Measurements from ENCODE around the gene PACRG.

The PACRG gene

DNA sequence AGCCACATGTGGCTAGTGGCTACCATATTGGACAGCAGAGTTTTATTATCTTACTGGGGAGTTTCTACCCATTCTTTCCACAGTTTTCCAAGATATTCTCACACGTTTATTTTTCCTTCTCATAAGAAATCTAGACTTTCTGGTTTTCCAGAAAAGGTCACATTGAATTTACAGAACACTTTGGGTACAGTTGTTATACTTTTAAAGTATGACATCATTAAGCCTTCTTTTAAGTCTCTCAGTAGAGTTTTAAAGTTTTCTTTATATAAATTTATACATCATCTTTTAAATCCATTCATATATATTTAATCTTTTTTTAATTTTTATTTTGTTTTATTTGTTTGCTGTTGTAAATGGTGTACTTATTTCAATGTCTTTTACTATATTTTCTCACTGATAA is 486.5 kb downstream of the PACRG start:
- DNase-seq: no peak

DNA sequence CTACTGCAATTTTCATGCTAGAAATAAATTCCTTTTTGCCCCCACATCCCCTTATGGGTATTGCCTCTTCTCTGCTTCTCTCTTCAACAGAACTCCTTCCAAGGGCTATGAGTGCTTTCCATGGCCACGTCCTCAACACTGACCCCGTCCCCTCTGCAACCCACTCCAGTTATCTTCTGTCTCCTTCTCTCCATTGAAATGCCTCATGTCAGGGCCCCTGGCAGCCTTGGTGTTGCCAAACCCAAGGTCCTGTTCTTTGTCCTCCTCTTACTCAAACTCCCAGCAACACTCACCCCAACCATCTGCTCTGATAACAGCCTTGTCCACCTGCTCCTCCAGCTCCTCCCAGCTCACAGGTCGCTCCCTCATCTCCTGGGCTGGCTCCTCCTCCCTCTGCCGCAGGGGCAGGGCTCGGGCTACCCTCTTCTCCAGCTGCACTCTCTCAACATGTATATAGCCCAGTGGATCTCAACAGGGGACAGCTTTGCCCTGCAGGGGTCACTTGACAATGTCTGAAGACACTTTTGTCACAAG is 490.7 kb downstream of the PACRG start:
- no peak for DNase-seq

DNA sequence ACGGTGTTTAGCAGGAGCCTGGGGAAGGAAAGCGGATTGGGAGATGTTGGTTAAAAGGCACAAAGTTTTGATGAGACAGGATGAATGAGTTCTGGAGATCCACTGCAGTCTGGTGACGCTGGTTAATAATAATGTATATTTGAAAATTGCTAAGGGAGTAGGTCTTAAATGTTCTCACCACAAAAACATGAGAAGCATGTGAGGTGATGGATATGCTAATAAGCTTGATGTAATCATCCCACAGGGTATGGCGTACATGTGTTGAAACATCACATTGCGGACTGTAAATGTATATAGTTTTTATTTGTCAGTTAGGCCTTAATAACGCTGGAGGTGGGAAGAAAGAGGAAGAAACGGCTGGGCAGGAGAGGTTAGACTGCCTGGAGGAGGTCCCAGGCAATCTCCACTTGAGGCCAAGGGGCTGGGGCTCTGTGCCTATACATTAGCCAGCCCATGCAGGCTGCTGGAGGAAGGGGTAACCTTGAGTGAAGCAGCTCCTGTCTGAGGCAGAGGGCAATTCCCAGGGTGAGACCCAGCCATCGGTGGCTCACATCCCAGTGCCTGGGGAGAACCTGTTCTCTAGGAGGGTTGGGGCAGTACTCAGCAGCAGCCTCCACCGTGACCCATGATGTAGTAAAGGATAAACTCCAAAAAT is 498.5 kb downstream of the PACRG start:
- DNase-seq: no peak

DNA sequence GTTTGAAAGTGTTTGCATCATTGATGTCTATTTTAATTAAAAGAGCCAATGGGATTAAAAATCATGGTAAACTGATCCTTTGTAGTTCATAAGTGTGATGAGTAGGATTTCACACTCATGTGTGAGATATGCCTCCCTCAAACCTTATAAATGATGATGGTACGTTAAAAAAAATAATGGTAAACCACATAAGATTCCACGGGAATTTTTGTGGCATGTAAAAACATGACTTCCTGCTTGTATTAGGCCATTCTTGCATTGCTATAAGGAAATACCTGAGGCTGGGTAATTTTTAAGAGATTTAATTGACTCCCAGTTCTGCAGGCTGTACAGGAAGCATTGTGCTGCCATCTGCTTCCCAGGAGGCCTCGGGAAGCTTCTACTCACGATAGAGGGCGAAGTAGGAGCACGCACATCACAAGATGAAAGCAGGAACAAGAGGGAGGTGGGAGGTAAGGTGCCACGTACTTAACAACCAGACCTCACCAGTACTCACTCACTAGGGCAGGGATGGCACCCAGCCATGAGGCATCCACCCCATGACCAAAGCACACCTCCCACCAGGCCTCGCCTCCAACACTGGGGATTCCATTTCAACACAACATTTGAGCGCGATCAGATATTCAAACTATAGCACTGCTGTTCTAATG is 499.2 kb downstream of the PACRG start:
- DNase-seq: no peak

DNA sequence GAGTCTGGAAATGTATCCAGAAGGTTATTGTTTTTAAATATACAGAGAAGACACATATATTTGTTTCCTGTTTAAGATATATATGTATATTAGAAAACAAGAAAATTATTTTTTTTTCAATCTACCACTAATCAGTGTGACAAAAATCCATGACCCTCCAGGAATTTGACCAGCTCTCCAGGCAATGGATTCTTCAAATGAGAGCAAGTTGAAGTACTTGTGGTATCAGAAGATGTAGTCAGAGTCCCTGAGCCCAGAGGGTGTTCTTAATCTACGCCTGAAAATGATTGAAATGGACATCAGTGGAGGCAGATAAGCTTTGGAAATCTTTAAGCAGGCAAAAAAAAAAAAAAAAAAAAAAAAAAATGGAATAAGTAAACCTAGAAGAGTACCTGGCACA is 500.3 kb downstream of the PACRG start:
- no peak for DNase-seq

DNA sequence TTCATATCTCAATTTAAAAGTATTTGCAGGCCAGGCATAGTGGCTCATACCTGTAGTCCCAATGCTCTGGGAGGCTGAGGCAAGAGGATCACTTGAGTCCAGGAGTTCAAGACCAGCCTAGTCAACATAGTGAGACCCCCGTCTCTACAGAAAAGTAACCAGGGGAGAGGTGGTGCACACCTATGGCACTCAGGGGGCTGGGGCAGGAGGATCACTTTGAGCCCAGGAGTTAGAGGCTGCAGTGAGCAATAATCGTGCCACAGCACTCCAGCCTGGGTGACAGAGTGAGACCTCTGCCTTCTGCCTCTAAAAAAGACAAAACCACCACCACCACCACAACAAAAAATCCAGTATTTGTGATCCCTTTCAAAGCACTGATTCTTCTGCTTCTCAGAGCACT is 501.3 kb downstream of the PACRG start:
- no peak for DNase-seq

DNA sequence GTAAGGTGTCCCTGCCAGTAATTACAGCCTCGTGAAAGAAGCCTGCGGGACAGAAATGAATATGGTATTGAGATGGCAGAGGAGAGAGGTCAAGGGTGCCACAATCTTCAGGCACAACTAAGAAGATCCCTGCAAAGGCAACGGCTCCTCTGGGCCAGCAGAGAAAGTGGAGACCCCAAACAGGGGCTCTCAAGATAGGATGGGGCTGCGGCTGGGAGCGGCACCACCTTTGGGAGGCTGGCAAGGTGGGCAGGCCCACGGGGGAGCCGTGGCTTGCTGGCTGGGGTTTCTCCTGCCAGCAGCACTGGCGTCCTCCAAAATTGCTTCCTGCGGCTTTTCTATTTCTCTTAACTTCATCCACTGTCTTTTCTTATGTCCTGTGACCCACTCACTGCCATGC is 503.1 kb downstream of the PACRG start:
- no peak for DNase-seq

DNA sequence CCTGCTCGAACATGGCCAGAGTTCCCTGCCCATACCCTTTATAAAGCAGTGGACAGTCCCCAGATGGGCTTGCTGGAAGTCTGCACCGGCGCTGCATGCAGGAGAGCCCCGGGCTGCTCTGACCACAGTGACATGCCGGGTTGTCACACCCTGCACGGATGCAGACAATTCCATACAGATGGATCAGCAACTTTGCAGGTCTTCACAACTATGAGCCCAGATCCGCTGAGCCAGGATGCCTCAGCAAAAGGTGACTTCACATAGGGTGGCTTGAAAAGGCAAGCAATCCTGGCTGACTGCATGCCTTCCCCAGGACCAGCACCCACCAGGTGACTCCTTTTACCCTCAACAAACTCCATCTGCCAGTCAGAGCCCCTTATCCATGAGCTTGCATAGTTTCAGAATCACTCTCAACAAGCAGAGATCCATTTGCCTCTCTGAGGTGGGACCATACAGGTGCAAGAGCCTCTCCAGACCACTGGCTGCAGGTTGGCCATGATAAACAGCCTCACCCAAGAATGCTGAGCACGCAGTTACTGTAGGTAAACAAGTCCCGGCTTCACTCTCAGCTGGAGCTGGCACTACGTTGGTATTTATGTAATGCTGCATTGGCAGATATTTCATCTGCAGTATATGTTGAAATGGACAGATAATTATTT is 503.7 kb downstream of the PACRG start:
- DNase-seq: no peak

DNA sequence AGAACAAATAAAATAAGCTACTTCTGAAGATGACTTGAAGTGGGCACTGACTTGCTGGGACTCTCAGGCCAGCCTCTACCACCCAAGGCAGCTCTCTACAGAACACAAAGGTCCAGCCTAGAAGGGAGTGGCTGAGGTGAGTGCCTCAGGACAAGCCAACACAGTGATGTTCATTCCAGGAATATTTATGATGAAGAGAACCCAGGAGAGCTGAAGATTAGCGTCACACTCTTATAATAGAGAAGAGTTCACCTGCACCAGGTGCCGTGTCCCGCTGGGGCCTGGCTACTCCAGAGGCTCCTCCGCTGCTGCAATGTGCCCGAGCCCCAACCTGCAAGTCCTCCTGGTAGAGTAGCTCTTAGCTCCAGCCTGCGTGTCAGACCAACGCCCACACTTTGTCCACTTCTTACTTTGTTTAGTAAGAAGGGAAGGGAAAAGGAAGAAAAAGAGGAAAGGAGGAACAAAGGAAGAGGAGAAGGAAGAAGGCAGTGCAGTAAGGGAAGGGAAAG is 504.3 kb downstream of the PACRG start:
- DNase-seq: no peak

DNA sequence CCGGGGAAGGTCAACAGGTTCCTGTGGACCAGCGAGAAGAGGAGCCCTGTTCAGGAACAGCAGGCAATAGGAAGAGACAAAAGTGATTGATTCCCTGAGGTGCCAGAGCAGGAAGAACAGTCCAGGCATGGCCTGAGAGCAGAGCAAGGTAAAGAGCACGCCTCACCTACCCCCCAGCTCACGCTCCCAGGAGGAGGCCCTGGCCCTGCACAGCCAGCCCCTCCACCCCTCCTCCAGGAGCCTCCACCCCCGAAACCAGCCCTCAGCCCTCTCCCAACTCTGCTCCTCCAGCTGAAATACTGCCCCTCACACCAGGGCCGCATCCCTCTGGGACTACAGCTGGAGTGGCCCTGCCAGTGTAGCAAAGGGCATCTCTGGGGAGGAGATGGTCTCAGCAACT is 504.9 kb downstream of the PACRG start:
- no peak for DNase-seq

DNA sequence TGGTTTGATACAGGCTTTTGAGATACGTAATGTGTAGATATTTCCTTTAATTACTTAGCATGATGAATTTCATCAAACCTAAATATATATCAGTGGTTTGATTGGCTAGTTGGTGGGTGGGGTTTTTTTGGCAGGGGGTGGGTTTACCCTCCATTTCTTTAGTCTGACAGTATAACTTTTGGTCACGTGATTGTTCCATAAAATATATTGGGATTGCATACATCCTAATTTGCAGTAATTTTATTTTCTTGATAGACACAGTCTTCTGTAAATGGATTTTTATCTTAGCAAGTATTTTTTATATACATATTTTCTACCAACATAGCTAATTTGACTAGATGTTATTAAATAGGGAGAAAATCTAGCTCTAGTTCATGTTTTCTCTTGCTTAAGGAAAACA is 509.3 kb downstream of the PACRG start:
- DNase-seq: no peak

DNA sequence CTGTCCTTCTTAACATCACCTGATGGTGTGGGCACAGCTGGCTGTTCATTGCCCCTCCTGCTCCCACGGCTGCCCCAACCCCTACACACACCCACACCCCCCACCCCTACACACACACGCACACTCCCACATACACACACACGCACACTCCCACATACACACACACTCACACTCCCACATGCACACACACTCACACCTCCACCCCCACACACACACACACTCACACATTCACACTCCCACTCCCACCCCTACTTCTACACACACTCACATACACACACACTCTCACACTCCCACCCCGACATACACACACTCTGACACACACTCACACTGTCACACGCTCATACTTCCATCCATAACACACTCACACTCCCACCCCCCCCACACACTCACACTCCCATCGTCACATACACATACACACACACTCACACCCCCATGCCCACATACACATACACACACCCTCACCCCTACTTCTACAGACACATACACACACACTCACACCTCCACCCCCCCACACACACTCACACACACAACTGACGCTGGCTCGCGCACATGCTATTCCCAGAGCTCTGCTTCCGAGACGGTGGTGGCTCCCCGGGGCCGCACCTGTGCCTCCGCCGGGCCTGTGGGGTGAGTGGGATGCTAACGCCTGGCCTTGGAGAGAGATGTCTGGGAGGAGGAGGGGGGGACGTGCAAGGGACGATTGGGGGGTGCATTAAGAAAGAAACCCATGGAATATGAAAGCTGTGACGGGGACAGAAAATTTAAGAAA is 512.0 kb downstream of the PACRG start:
- DNase-seq: no peak

DNA sequence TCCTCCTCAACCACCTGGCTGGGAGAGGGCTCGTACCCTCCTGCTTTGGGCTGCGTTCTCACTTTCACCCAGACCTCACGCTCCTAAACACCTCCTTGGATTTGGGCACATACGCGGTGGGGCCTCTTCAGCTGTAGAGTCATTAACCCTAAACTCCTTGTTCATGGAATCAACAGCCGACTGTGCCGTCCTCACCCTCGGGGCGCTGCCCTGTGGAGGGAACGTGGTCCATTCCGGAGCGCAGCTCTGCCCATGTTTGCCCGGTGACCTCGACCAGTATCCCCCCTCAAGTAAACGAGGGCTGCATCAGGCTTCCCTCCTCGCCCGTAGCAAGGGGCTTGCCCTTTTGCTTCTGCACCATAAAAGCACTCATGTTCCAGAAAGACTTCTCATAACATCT is 512.8 kb downstream of the PACRG start:
- DNase-seq: no peak

DNA sequence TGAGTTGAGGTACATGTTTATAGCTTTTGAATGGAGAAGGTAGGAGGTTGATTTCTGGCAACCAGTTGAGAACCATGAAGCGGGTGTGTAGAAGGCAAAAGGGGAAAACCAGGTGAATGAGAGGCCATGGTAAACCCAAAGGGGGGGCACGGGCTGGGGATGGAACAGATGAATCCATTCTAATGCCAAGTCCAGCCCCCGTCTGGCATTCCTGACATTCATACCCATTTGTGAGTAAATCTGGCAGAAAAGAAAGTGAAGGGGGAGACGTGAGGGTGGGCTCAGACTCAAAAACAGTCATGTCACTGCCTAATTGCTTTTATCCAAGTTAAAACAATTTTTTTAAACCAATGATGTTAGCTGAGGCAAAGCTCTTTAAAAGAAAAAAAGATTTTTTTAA is 513.9 kb downstream of the PACRG start:
- no peak for DNase-seq

DNA sequence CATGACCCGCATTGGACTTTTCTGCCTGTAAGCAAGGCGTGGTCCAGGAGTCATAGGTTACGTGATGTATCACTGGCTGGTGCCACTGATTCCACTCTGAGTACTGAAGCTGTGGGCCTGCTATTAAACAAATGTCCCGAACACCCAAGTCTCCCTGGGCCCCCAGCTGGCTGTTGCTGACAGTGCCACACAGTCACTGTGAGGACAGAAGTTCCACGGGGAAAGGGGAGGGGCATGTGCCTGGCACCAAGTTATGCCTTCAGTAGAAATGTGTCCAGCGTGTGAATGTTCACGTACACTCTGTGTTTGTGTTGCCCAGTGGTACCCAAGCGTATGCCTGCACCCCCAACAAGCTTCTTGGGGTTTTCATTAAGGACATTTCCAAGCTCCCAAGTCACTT is 515.3 kb downstream of the PACRG start:
- no peak for DNase-seq

DNA sequence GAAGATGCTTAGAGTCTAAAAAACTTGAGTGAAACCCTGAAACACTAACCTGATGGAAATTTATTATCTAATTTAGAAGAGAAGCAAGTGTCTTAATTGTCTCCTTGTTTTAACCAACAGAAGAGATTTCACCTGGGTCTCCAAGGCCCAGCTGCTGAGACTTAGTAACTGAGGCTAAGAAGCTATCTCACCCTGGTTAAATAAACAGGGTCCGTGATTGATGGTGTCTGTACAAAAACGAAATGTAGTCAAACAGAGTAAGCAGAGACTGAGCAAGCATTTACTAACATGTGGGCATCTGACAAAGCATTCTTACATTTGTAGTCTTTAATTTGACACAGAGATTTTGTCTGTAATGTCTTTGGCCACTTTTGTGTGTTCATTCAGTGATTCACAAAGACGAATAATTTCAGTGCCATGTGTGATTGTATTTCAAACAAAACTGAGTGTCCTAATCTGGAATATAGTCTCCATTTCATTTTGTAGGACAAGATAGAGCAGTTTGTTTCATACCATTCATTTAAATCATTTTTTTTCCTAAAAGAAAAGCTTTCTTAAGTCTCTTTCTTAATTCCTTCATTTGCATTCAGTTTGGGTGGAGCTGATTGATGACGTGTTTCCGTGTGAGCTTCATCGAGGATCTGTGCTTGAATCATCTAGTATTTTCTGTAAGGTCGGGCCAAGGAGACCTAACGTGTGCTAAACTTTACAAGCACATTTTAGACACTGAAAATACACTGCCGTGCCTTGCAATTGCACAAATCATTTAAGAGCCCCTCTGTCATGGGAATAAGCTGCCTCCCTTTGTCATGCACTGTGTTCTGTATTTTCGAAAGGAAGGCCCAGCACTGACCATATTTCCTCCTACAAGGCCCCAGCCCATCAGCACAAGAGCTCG is 516.2 kb downstream of the PACRG start:
- no peak for DNase-seq

DNA sequence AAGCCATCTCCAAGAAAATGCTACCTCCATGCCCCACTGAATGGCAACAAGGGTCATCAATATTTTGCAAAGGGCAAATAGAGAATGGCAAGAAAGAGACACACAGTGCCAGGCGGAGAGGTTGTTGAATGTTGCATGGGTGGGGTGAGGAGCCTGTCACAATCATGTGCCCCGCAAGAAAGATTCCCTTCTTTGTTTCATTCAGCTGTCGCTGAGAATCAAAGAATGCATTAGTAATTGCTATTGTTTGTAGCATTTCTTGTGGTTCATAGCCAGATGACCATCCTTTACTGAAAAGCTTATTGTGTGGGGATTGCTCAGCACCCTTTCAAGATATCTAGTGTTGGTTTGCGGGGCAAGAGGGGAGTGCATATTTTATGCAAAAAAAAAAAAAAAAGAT is 520.3 kb downstream of the PACRG start:
- no peak for DNase-seq

DNA sequence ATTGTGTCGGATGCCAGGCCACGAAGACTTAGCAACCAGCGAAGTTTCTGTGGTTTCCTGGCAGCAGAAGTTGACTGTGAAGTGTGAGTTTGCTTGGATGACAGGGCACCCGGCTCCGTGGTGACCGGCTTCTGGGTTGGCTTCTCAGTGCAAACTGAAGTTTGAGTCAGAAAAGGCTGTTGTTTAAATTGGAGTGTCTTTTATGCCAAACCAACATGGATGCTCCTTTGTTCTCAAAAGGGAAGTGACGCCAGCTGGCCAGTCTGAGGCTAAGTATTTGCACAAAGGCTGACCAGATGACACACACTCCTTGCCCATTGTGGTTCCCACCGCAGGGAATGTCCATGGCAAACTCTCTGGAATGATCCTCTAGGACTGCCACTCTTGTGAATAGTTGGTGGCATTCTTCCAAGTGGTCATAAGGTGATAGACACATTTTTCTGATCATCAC is 521.9 kb downstream of the PACRG start:
- DNase-seq: no peak

DNA sequence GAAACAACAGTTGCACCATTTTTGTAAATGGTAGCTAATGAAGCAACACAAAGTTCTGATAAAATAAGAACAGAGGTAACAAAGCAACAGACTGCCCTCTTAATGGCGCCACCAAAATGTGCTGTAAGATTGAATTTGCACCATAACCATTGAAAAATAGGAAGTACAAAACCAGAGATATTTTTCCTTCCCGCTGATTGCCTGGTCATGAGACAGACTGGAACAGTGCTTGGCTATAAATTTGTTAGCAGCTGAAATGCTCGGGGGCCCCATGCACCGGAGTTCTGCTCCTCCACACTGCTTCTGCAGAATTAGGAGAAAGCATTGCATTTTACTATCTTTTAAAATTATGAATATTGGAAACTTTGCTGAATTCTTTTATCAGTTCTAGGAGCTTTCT is 522.3 kb downstream of the PACRG start:
- DNase-seq: no peak

DNA sequence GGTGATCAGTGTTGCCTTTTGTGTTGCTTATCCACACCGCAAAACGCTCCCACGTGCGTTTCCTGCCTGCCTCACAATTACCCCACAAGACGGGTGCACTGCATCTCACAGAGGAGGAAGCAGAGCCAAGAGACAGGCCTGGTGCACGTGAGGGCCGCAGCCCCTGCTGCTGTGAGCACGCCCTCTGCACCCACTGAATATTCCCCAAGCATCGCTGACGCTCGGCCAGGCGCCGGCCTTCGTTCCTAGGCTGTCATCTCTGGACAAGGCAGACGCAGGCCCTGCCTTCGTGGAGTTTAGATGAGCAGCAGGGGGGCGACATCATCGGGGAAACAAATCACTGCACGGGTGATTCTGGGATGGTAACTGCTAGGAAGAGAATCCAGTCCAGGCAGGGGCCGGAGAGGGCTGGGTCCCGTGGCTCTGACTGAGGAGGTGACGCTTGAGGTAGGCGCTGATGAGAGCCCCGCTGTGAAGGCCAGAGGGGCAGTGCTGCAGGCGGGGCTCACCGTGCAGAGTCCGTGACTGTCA is 524.4 kb downstream of the PACRG start:
- DNase-seq: no peak

DNA sequence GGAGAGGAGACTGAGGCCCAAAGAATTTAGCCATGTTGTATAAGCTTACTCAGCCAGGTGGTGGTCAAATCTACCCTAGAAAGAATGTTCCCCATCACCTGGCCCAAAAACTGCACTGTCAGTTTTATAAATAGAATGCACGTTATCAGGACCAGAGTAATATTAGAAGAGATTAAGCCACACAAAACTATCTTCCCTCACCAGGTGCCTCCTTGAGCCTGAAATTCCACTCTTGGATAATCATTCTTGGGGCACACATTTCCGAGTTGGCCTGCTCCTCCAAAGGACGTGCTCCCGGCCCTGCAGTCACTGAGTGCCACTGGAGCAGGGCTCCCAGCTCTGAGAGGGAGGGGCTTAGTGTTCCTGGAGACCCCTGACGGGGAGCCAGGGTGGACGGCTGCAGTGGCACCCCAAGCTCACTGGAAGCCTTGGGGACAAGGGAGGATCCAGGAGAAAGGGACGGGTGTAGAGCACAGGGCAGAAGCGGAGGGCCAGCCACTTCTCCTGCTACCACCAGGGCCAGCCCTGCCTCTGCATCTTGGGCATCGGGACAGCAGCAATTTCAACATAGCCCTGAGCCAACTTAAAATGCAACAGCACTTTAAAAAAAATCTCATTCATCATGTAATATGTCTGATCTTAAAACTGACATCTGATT is 525.9 kb downstream of the PACRG start:
- no peak for DNase-seq

All from central memory CD4-positive, alpha-beta T cell (primary cell).